ENCODE measurements around the gene RTN3. TPM values are rescaled to one million over a fixed set of nuclear protein-coding genes. Genes with fewer than 3 reads are reported as not detected.

Gene RTN3
- polyA plus RNA-seq, 1 donor from 2014 or later = 283 TPM

- peaks cover 79% of the 10 kb centered on the region for H3K79me2 ChIP-seq (replicated peaks; ENCODE audit: insufficient read depth, low read length)
- H3K4me3 ChIP-seq (ENCODE audit: low read length) = no peak overlapping the region
Measured at GRCh38 chr11:63719987-63720386, 38.7 kb downstream of the RTN3 start.

GRCh38 chr11:63720611-63721010 lies 39.3 kb downstream of the RTN3 start:
- Histone ChIP-seq H3K27me3 (ENCODE audit: insufficient read depth, low read depth, low read length) (no peaks in the 10 kb centered on the region), H3K4me2 (ENCODE audit: low read length) (no peak overlapping the region), H3K36me3 (ENCODE audit: insufficient read depth, low read length) (no peaks in the 10 kb centered on the region), H2AFZ (ENCODE audit: low read depth, low read length) (no peak overlapping the region), H3F3A (ENCODE audit: insufficient read depth, low read length, poor library complexity, severe bottlenecking) (no peaks in the 10 kb centered on the region), H3K79me2 (replicated peaks; ENCODE audit: insufficient read depth, low read length) (peaks cover 80% of the 10 kb centered on the region), H3K4me3 (ENCODE audit: low read length) (no peak overlapping the region), H4K20me1 (ENCODE audit: insufficient read depth) (peaks cover 20% of the 10 kb centered on the region), H3K9me2 (ENCODE audit: insufficient read depth, low read length) (no peaks in the 10 kb centered on the region), H3K9ac (ENCODE audit: low read length) (no peak overlapping the region), H3K9me3 (ENCODE audit: low read length) (no peaks in the 10 kb centered on the region), H3K27ac (ENCODE audit: low read length) (no peak overlapping the region)
- TF ChIP-seq EZH2 (IDR thresholded peaks at IDR 0.05; ENCODE audit: borderline replicate concordance, insufficient read depth, low read length, poor library complexity, severe bottlenecking) = no peak
- TF ChIP-seq REST (IDR thresholded peaks at IDR 0.05; ENCODE audit: borderline replicate concordance) = no peak
- TF ChIP-seq EP300 (conservative IDR thresholded peaks at IDR 0.05; ENCODE audit: poor library complexity, severe bottlenecking) = no peak
- no peak for TF ChIP-seq SMC3 (conservative IDR thresholded peaks at IDR 0.05; ENCODE audit: poor library complexity)
- TF ChIP-seq MXI1 (conservative IDR thresholded peaks at IDR 0.05; ENCODE audit: poor library complexity, severe bottlenecking) = no peak
- no peak for TF ChIP-seq TAF1 (IDR thresholded peaks at IDR 0.05; ENCODE audit: low read depth)
- TF ChIP-seq POLR2AphosphoS5 (IDR thresholded peaks at IDR 0.05) = no peak
- no peak for TF ChIP-seq RAD21 (conservative IDR thresholded peaks at IDR 0.05)

More at GRCh38 chr11:63719987-63720386, 38.7 kb downstream of the RTN3 start:
- Histone ChIP-seq H3K27me3 (ENCODE audit: insufficient read depth, low read depth, low read length) (no peaks in the 10 kb centered on the region), H3K36me3 (ENCODE audit: insufficient read depth, low read length) (no peaks in the 10 kb centered on the region), H3K27ac (ENCODE audit: low read length) (no peak overlapping the region), H3F3A (ENCODE audit: insufficient read depth, low read length, poor library complexity, severe bottlenecking) (no peaks in the 10 kb centered on the region), H3K4me2 (ENCODE audit: low read length) (no peak overlapping the region), H3K9me2 (ENCODE audit: insufficient read depth, low read length) (no peaks in the 10 kb centered on the region), H4K20me1 (ENCODE audit: insufficient read depth) (peaks cover 20% of the 10 kb centered on the region), H3K9me3 (ENCODE audit: low read length) (no peaks in the 10 kb centered on the region), H2AFZ (ENCODE audit: low read depth, low read length) (no peak overlapping the region), H3K9ac (ENCODE audit: low read length) (no peak overlapping the region)
- no peak for TF ChIP-seq EP300 (conservative IDR thresholded peaks at IDR 0.05; ENCODE audit: poor library complexity, severe bottlenecking)
- no peak for TF ChIP-seq POLR2AphosphoS5 (IDR thresholded peaks at IDR 0.05)
- no peak for TF ChIP-seq CTCF (IDR thresholded peaks at IDR 0.05; ENCODE audit: poor library complexity, severe bottlenecking)
- no peak for TF ChIP-seq REST (IDR thresholded peaks at IDR 0.05; ENCODE audit: borderline replicate concordance)
- no peak for TF ChIP-seq RAD21 (conservative IDR thresholded peaks at IDR 0.05)
- no peak for TF ChIP-seq TAF1 (IDR thresholded peaks at IDR 0.05; ENCODE audit: low read depth)
- no peak for TF ChIP-seq EZH2 (IDR thresholded peaks at IDR 0.05; ENCODE audit: borderline replicate concordance, insufficient read depth, low read length, poor library complexity, severe bottlenecking)
- TF ChIP-seq SMC3 (conservative IDR thresholded peaks at IDR 0.05; ENCODE audit: poor library complexity) = no peak

All from neural cell (in vitro differentiated cells).